Prostate gland (tissue), 2 donors: ENCODE measurements around the gene APOL3.
"Not testable (repeated sequence)": the region's sequence is repeated elsewhere in the genome, so short reads cannot be mapped to it uniquely, and the experiment has no call there.

Source experiments
- POLR2A ChIP-seq: fragments of 450-650 bp; IDR thresholded peaks from one replicate; pipeline ENCODE4 v1.6.1; 2016; ENCODE audit warnings: antibody characterized with exemption, mild to moderate bottlenecking
- POLR2AphosphoS5 ChIP-seq: sonication (generic); formaldehyde crosslinking; IDR thresholded peaks from one replicate; pipeline ENCODE4 v1.6.1; 2017; ENCODE audit warnings: antibody characterized with exemption
- TF ChIP-seq, protein P1 (sequence below), 4 experiments: fragments of 200-600 bp in 2 of 4; fragments of 450-650 bp in 2 of 4; sonication (generic) in 2 of 4; IDR thresholded peaks; 1 replicate in 3 of 4; 2 replicates in 1 of 4; pipeline ENCODE4 v1.5.1; 2016 to 2019; ENCODE audit warnings: antibody characterized with exemption in 4 of 4, mild to moderate bottlenecking in 2 of 4, moderate library complexity in 2 of 4

DNA sequence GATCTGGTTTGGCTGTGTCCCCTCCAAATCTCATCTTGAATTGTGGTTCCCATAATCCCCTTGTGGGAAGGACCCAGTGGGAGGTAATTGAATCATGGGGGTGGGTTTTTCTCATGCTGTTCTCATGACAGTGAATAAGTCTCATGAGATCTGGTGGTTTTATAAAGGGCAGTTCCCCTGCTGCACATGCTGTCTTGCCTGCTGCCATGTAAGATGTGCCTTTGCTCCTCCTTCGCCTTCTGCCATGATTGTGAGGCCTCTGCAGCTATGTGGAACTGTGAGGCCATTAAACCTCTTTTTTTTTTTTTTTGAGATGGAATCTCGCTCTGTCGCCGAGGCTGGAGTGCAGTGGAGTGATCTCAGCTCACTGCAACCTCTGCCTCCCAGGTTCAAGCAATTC is 59.6 kb downstream of the APOL3 start:
- TF ChIP-seq, protein P1, sequence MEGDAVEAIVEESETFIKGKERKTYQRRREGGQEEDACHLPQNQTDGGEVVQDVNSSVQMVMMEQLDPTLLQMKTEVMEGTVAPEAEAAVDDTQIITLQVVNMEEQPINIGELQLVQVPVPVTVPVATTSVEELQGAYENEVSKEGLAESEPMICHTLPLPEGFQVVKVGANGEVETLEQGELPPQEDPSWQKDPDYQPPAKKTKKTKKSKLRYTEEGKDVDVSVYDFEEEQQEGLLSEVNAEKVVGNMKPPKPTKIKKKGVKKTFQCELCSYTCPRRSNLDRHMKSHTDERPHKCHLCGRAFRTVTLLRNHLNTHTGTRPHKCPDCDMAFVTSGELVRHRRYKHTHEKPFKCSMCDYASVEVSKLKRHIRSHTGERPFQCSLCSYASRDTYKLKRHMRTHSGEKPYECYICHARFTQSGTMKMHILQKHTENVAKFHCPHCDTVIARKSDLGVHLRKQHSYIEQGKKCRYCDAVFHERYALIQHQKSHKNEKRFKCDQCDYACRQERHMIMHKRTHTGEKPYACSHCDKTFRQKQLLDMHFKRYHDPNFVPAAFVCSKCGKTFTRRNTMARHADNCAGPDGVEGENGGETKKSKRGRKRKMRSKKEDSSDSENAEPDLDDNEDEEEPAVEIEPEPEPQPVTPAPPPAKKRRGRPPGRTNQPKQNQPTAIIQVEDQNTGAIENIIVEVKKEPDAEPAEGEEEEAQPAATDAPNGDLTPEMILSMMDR (IDR thresholded peaks at IDR 0.05) = not testable (repeated sequence)
- not testable (repeated sequence) for TF ChIP-seq POLR2AphosphoS5, POLR2A
